SK-N-SH (cell line): ENCODE measurements around the gene CELSR1. TPM values are rescaled to one million over a fixed set of nuclear protein-coding genes. Genes with fewer than 3 reads are reported as not detected.

ENCODE experiments used
- CTCF ChIA-PET: fragments of 300-600, 350-600 bp; formaldehyde crosslinking; extraction: SDS; loops from one replicate; lab custom pipeline; 2021; lab: Yijun Ruan, JAX
- POLR2A ChIA-PET: fragments of 350-600 bp; sonication (Branson Sonifier 250); formaldehyde crosslinking; extraction: SDS; loops from one replicate; lab custom pipeline; 2020; ENCODE audit warnings: antibody characterized with exemption, inconsistent platforms; lab: Yijun Ruan, JAX
- DNase-seq: peaks from one replicate; pipeline ENCODE4 v3.0.0; 2012
- H2AFZ ChIP-seq: fragments of 200-600 bp; sonication (generic); 2 replicates; pipeline ENCODE4 v1.8.1; 2016; ENCODE audit warnings: antibody characterized with exemption, mild to moderate bottlenecking, low read depth
- H3F3A ChIP-seq: fragments of 200-600 bp; sonication (generic); replicated peaks from 2 replicates; pipeline ENCODE3; 2016; ENCODE audit warnings: antibody characterized with exemption, mild to moderate bottlenecking; ENCODE audit not compliant: insufficient read depth
- H3K27ac ChIP-seq, 2 experiments: fragments of 200-500 bp in 1 of 2; fragments of 200-600 bp in 1 of 2; sonication (Bioruptor generic) in 1 of 2; sonication (generic), shearing (Covaris generic) in 1 of 2; 2 replicates each; pipeline versions ENCODE4 v1.5.1 to v1.6.1; 2014 to 2016; ENCODE audit warnings: low read depth in 2 of 2, inconsistent platforms in 1 of 2, low read length in 1 of 2, mild to moderate bottlenecking in 1 of 2, mixed read lengths in 1 of 2
- H3K27me3 ChIP-seq: fragments of 200-600 bp; sonication (generic), shearing (Covaris generic); 2 replicates; pipeline ENCODE4 v1.6.1; 2016; ENCODE audit warnings: mixed run types; ENCODE audit not compliant: insufficient read depth
- H3K36me3 ChIP-seq, 2 experiments: fragments of 200-500 bp in 1 of 2; fragments of 200-600 bp in 1 of 2; sonication (Bioruptor generic) in 1 of 2; sonication (generic) in 1 of 2; replicated peaks in 1 of 2; 2 replicates each; pipeline versions ENCODE3 to v1.5.1; 2014 to 2016; ENCODE audit warnings: low read length in 1 of 2, mild to moderate bottlenecking in 1 of 2; ENCODE audit not compliant: insufficient read depth in 2 of 2, control insufficient read depth in 1 of 2
- H3K4me1 ChIP-seq, 2 experiments: fragments of 200-500 bp in 1 of 2; fragments of 200-600 bp in 1 of 2; sonication (Bioruptor generic) in 1 of 2; sonication (generic), shearing (Covaris generic) in 1 of 2; 2 replicates each; pipeline versions ENCODE4 v1.5.1 to v1.6.1; 2014 to 2016; ENCODE audit warnings: low read depth in 1 of 2, low read length in 1 of 2, mixed run types in 1 of 2; ENCODE audit not compliant: insufficient read depth in 2 of 2, control insufficient read depth in 1 of 2
- H3K4me2 ChIP-seq: fragments of 200-600 bp; sonication (generic), shearing (Covaris generic); 2 replicates; pipeline ENCODE4 v1.6.1; 2017; ENCODE audit warnings: mixed run types
- H3K4me3 ChIP-seq, 2 experiments: fragments of 200-500 bp in 1 of 2; fragments of 200-600 bp in 1 of 2; sonication (Bioruptor generic) in 1 of 2; sonication (generic), shearing (Covaris generic) in 1 of 2; 2 replicates each; pipeline versions ENCODE4 v1.5.1 to v1.8.1; 2014 to 2016; ENCODE audit warnings: low read depth in 2 of 2, inconsistent platforms in 1 of 2, low read length in 1 of 2, mild to moderate bottlenecking in 1 of 2, mixed read lengths in 1 of 2, moderate library complexity in 1 of 2
- H3K79me2 ChIP-seq: fragments of 200-600 bp; sonication (generic); 2 replicates; pipeline ENCODE4 v1.8.1; 2017; ENCODE audit warnings: mild to moderate bottlenecking; ENCODE audit not compliant: insufficient read depth
- H3K9ac ChIP-seq: fragments of 200-600 bp; sonication (generic); 2 replicates; pipeline ENCODE4 v1.6.1; 2017; ENCODE audit warnings: mixed run types
- H3K9me2 ChIP-seq: fragments of 200-600 bp; sonication (generic); 2 replicates; pipeline ENCODE4 v1.6.1; 2017; ENCODE audit warnings: mixed run types
- H3K9me3 ChIP-seq: fragments of 200-600 bp; sonication (generic); 2 replicates; pipeline ENCODE4 v1.6.1; 2017; ENCODE audit warnings: mixed run types, mild to moderate bottlenecking, moderate library complexity
- H4K20me1 ChIP-seq: fragments of 200-600 bp; sonication (generic); 2 replicates; pipeline ENCODE4 v1.6.1; 2017; ENCODE audit warnings: mild to moderate bottlenecking, mixed run types; ENCODE audit not compliant: insufficient read depth
- EP300 ChIP-seq, 2 experiments: IDR thresholded peaks; 2 replicates each; pipeline versions ENCODE4 v1.4.0 to v1.6.1; 2012; ENCODE audit warnings: borderline replicate concordance in 1 of 2, low read depth in 1 of 2, low read length in 1 of 2
- FOSL2 ChIP-seq: IDR thresholded peaks from 2 replicates; pipeline ENCODE4 v1.4.0; 2012; ENCODE audit warnings: low read depth, mild to moderate bottlenecking, moderate library complexity, borderline replicate concordance
- GABPA ChIP-seq: IDR thresholded peaks from 2 replicates; pipeline ENCODE4 v1.4.0; 2012; ENCODE audit warnings: low read depth, mild to moderate bottlenecking
- JUND ChIP-seq: IDR thresholded peaks from 2 replicates; pipeline ENCODE4 v1.4.0; 2012
- MAX ChIP-seq: IDR thresholded peaks from 2 replicates; pipeline ENCODE4 v1.4.0; 2012; ENCODE audit warnings: low read depth
- MEF2A ChIP-seq: IDR thresholded peaks from 2 replicates; pipeline ENCODE4 v1.4.0; 2012; ENCODE audit warnings: low read depth, borderline replicate concordance
- NRF1 ChIP-seq: IDR thresholded peaks from 2 replicates; pipeline ENCODE4 v1.6.1; 2012; ENCODE audit warnings: low read depth, mild to moderate bottlenecking, low read length
- RCOR1 ChIP-seq: fragments of 150-350 bp; IDR thresholded peaks from 2 replicates; pipeline ENCODE4 v1.6.1; 2017; ENCODE audit warnings: antibody characterized with exemption, low read length
- TCF12 ChIP-seq: IDR thresholded peaks from 2 replicates; pipeline ENCODE4 v1.4.0; 2012
- WGBS: methylation state at CpG from one replicate; pipeline ENCODE4 v1.1.6; 2017; ENCODE audit warnings: low lambda C conversion rate; 5-methylcytosine and 5-hydroxymethylcytosine counted together
- polyA plus RNA-seq, 3 experiments: library from polyadenylated mRNA; depleted of rRNA; stranded (reverse); fragments of >200 nt; gene quantifications; 2 replicates each; pipeline ENCODE4 v1.2.3, GENCODE V29; 2012
- TF ChIP-seq, protein P1 (sequence below): fragments of 200-600 bp; sonication (generic); IDR thresholded peaks from 2 replicates; pipeline ENCODE4 v1.6.1; 2017; ENCODE audit warnings: antibody characterized with exemption, mild to moderate bottlenecking, moderate library complexity
- TF ChIP-seq, protein P2 (sequence below): IDR thresholded peaks from 2 replicates; pipeline ENCODE4 v1.4.0; 2012; ENCODE audit warnings: low read depth, borderline replicate concordance
- TF ChIP-seq, protein P3 (sequence below): fragments of 150-350 bp; IDR thresholded peaks from 2 replicates; pipeline ENCODE4 v1.6.1; 2016; ENCODE audit warnings: mild to moderate bottlenecking, low read depth, low read length
- TF ChIP-seq, protein P4 (sequence below): fragments of 150-350 bp; IDR thresholded peaks from 2 replicates; pipeline ENCODE4 v1.6.1; 2017; ENCODE audit warnings: antibody characterized with exemption, low read length, low read depth, borderline replicate concordance

CELSR1 gene
- polyA plus RNA-seq, 1 of the 3 experiments (the other 2 are of a cell fraction): 5.0 TPM

- no peak for DNase-seq
- Histone ChIP-seq H3K79me2 (no peaks in the 10 kb centered on the region), H3K4me1 (peaks cover 0 to 5% of the 10 kb centered on the region in 2 experiments; a peak in 1 of 4 replicates), H3K9ac (no peak overlapping the region), H3K27ac (no peak overlapping the region), H3K4me3 (no peak overlapping the region), H3K4me2 (no peak overlapping the region), H3K9me2 (no peaks in the 10 kb centered on the region), H3K27me3 (no peaks in the 10 kb centered on the region), H3F3A (no peaks in the 10 kb centered on the region), H2AFZ (no peak overlapping the region), H3K36me3 (no peaks in the 10 kb centered on the region), H3K9me3 (no peaks in the 10 kb centered on the region), H4K20me1 (no peaks in the 10 kb centered on the region)
- 86% methylated on average over 27 of the region's 27 CpGs for whole genome bisulfite sequencing
- ChIA-PET POLR2A (no interaction called here), CTCF (interaction anchor here (1.2 kb wide), 1 partner anchor 65 kb away, joined by 4 read pairs; no protein-coding TSS in a partner anchor)
- TF ChIP-seq MEF2A (no peak), GABPA (no peak), JUND (no peak), FOSL2 (no peak), MAX (no peak), RCOR1 (no peak), TCF12 (no peak), NRF1 (no peak), EP300 (IDR thresholded peaks at IDR 0.05; ENCODE audit: borderline replicate concordance in 1 of 2, low read depth in 1 of 2, low read length in 1 of 2) (no peak)
- TF ChIP-seq, protein P1, sequence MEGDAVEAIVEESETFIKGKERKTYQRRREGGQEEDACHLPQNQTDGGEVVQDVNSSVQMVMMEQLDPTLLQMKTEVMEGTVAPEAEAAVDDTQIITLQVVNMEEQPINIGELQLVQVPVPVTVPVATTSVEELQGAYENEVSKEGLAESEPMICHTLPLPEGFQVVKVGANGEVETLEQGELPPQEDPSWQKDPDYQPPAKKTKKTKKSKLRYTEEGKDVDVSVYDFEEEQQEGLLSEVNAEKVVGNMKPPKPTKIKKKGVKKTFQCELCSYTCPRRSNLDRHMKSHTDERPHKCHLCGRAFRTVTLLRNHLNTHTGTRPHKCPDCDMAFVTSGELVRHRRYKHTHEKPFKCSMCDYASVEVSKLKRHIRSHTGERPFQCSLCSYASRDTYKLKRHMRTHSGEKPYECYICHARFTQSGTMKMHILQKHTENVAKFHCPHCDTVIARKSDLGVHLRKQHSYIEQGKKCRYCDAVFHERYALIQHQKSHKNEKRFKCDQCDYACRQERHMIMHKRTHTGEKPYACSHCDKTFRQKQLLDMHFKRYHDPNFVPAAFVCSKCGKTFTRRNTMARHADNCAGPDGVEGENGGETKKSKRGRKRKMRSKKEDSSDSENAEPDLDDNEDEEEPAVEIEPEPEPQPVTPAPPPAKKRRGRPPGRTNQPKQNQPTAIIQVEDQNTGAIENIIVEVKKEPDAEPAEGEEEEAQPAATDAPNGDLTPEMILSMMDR: no peak
- TF ChIP-seq, protein P2, sequence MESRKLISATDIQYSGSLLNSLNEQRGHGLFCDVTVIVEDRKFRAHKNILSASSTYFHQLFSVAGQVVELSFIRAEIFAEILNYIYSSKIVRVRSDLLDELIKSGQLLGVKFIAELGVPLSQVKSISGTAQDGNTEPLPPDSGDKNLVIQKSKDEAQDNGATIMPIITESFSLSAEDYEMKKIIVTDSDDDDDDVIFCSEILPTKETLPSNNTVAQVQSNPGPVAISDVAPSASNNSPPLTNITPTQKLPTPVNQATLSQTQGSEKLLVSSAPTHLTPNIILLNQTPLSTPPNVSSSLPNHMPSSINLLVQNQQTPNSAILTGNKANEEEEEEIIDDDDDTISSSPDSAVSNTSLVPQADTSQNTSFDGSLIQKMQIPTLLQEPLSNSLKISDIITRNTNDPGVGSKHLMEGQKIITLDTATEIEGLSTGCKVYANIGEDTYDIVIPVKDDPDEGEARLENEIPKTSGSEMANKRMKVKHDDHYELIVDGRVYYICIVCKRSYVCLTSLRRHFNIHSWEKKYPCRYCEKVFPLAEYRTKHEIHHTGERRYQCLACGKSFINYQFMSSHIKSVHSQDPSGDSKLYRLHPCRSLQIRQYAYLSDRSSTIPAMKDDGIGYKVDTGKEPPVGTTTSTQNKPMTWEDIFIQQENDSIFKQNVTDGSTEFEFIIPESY: no peak
- TF ChIP-seq, protein P3, sequence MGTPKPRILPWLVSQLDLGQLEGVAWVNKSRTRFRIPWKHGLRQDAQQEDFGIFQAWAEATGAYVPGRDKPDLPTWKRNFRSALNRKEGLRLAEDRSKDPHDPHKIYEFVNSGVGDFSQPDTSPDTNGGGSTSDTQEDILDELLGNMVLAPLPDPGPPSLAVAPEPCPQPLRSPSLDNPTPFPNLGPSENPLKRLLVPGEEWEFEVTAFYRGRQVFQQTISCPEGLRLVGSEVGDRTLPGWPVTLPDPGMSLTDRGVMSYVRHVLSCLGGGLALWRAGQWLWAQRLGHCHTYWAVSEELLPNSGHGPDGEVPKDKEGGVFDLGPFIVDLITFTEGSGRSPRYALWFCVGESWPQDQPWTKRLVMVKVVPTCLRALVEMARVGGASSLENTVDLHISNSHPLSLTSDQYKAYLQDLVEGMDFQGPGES: no peak
- TF ChIP-seq, protein P4, sequence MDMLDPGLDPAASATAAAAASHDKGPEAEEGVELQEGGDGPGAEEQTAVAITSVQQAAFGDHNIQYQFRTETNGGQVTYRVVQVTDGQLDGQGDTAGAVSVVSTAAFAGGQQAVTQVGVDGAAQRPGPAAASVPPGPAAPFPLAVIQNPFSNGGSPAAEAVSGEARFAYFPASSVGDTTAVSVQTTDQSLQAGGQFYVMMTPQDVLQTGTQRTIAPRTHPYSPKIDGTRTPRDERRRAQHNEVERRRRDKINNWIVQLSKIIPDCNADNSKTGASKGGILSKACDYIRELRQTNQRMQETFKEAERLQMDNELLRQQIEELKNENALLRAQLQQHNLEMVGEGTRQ: no peak
Measured at GRCh38 chr22:46419754-46420571, 117.5 kb downstream of the CELSR1 start.
